ENCODE data around the gene RANBP10.
"Not testable (repeated sequence)": the region's sequence is repeated elsewhere in the genome, so short reads cannot be mapped to it uniquely, and the experiment has no call there.

Gene RANBP10

GRCh38 chr16:67760956-67761230, 45.5 kb downstream of the RANBP10 start:
- H3K4me3 ChIP-seq (replicated peaks in 1 of 2; ENCODE audit: low read depth in 2 of 2, low read length in 2 of 2): no peak overlapping the region
- TF ChIP-seq CTCF (IDR thresholded peaks at IDR 0.05; ENCODE audit: low read depth, low read length): no peak
- no peak for DNase-seq (ENCODE audit: low read depth in 2 of 2)

- TF ChIP-seq CTCF (IDR thresholded peaks at IDR 0.05; ENCODE audit: low read depth, low read length): no peak
- no peak overlapping the region for H3K4me3 ChIP-seq (replicated peaks in 1 of 2; ENCODE audit: low read depth in 2 of 2, low read length in 2 of 2)
- DNase-seq (ENCODE audit: low read depth in 2 of 2): no peak
Observed at GRCh38 chr16:67760206-67760955, 46.0 kb downstream of the RANBP10 start.

DNA sequence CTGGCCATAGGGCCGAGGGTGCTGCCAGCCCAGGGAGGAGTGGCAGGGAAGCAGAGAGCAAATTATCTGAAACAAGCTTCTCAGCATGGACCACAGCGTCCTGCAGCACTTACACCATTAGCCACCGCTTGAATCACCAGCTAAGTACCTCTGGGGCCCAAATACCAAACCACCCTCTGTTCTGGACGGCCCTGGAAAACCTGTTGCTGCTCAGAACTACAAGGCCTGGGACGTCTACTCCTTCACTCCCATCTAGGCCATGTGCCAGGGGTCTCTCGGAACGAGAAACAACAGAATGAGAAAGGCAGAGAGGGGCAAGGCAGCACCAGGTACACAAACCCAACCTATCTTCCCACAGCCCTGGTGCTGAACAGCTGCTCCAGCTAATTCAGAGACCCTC, 47.4 kb downstream of the RANBP10 start:
- DNase-seq (ENCODE audit: low read depth in 2 of 2): no peak
- TF ChIP-seq CTCF (IDR thresholded peaks at IDR 0.05; ENCODE audit: low read depth, low read length): no peak
- H3K4me3 ChIP-seq (replicated peaks in 1 of 2; ENCODE audit: low read depth in 2 of 2, low read length in 2 of 2): no peak overlapping the region

- H3K4me3 ChIP-seq (replicated peaks in 1 of 2; ENCODE audit: low read depth in 2 of 2, low read length in 2 of 2): no peak overlapping the region
- no peak for TF ChIP-seq CTCF (IDR thresholded peaks at IDR 0.05; ENCODE audit: low read depth, low read length)
- no peak for DNase-seq (ENCODE audit: low read depth in 2 of 2)
Observed at GRCh38 chr16:67758006-67758405, 48.4 kb downstream of the RANBP10 start.

DNA sequence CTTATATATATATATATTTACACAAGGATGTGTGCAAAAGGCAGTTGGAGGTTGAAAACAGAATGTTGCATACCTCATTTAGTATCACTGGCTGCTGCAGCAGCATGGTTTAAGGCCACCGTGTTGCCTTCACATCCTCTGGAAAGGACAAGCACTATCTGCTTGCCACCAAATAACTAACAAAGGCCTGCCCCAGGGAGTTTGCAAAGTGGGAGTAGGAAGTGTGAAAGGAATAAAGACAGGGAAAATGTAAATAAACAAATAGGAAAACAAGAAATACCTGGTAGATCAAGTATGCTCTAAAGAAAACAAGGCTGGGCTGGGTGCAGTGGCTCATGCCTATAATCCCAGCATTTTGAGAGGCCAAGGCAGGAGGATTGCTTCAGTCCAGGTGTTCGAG, 53.7 kb downstream of the RANBP10 start:
- no peak for TF ChIP-seq CTCF (IDR thresholded peaks at IDR 0.05; ENCODE audit: low read depth, low read length)

GRCh38 chr16:67751331-67751730, 55.0 kb downstream of the RANBP10 start:
- H3K4me3 ChIP-seq (replicated peaks in 1 of 2; ENCODE audit: low read depth in 2 of 2, low read length in 2 of 2); DNase-seq (ENCODE audit: low read depth in 2 of 2): not testable (repeated sequence)

More for the DNA sequence above, 53.7 kb downstream of the RANBP10 start:
- no peak for DNase-seq (ENCODE audit: low read depth in 2 of 2)
- H3K4me3 ChIP-seq (replicated peaks in 1 of 2; ENCODE audit: low read depth in 2 of 2, low read length in 2 of 2): no peak overlapping the region

DNA sequence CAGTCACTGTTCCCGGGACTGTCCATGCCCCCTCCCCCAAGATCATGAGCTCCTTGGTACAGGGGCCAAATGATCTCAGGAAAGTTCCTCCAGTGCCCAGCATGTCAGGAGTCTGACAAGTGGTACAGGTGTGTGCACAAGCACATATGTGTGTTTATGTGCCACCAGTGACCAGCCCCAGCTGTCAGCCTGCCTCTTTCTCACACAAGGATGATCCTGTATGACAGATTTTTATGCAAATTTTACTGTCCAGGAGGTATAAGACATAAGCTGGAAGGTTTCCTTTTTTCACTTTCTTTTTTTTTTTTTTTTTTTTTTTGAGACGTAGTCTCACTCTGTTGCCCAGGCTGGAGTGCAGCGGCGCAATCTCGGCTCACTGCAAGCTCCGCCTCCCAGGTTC, 55.9 kb downstream of the RANBP10 start:
- no peak for TF ChIP-seq CTCF (IDR thresholded peaks at IDR 0.05; ENCODE audit: low read depth, low read length)
- DNase-seq (ENCODE audit: low read depth in 2 of 2): no peak
- H3K4me3 ChIP-seq (replicated peaks in 1 of 2; ENCODE audit: low read depth in 2 of 2, low read length in 2 of 2): no peak overlapping the region
